Activated CD4-positive, alpha-beta memory T cell treated with anti-CD3 and anti-CD28 coated beads, Interleukin-2, amount 10 ng/mL, durations not matched to agents 7 days and 5 days (primary cell): ENCODE data around the gene LRP4. TPM values are rescaled to one million over a fixed set of nuclear protein-coding genes. Genes with fewer than 3 reads are reported as not detected.

Experiments used
- CTCF ChIA-PET: fragments of 350-600 bp; sonication (Branson Sonifier 250); formaldehyde crosslinking; loops from one replicate; lab custom pipeline; 2021; ENCODE audit warnings: antibody characterized with exemption, inconsistent platforms; lab: Charles Lee
- POLR2A ChIA-PET: fragments of 350-600 bp; sonication (Branson Sonifier 250); formaldehyde crosslinking; loops from one replicate; lab custom pipeline; 2021; ENCODE audit warnings: antibody characterized with exemption; lab: Charles Lee
- DNase-seq: peaks from one replicate; pipeline ENCODE4 v3.0.0-alpha.2; 2020
- H3K27ac Mint-ChIP-seq: one replicate; pipeline ENCODE4 v1.8.0; 2021; ENCODE audit warnings: mild to moderate bottlenecking, mixed read lengths
- H3K27me3 Mint-ChIP-seq: one replicate; pipeline ENCODE4 v1.8.0; 2021; ENCODE audit warnings: mixed read lengths
- H3K36me3 Mint-ChIP-seq: one replicate; pipeline ENCODE4 v1.8.0; 2021; ENCODE audit warnings: low read depth, mixed read lengths
- H3K4me1 Mint-ChIP-seq: one replicate; pipeline ENCODE4 v1.8.0; 2021; ENCODE audit warnings: mixed read lengths
- H3K4me3 Mint-ChIP-seq: one replicate; pipeline ENCODE4 v1.8.0; 2021; ENCODE audit warnings: mild to moderate bottlenecking, mixed read lengths
- H3K9me3 Mint-ChIP-seq: one replicate; pipeline ENCODE4 v1.8.0; 2021; ENCODE audit warnings: mixed read lengths
- total RNA-seq, 2 experiments: library from RNA; stranded (reverse); gene quantifications; one replicate each; pipeline ENCODE4 v1.2.3, GENCODE V29; 2021

Gene LRP4
- total RNA-seq, 2 experiments from 2014 or later = 0.05 TPM; not detected in 1

DNA sequence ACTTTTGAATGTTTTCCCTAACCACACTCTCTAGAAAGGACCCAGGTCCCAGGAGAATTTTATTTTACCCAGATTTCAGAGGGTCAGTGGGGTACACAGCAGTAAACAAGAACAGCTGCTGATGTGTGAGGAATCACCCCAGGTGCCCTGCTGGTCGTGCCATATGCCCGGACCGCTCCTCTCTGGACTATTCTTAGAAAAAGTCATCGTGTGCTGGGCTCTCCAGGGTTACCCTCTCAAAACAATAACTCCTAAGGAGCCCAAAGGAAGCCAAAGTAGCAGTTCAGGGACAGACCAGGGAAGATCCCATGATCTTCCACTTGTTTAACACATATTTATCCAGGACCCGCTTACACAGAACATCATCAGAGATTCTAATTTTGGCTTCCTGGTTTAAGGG lies 29.7 kb downstream of the LRP4 start:
- CTCF ChIA-PET = interaction anchor here (0.5 to 4.2 kb wide), 5 partner anchors 8 to 291 kb away, joined by 3 to 23 read pairs (median 4); no protein-coding TSS in a partner anchor
- Mint-ChIP-seq H3K27me3 (peaks cover 8% of the 10 kb centered on the region), H3K36me3 (no peaks in the 10 kb centered on the region), H3K4me1 (no peaks in the 10 kb centered on the region), H3K27ac (no peak overlapping the region), H3K4me3 (no peak overlapping the region), H3K9me3 (no peaks in the 10 kb centered on the region)
- POLR2A ChIA-PET = no interaction called here
- DNase-seq = no peak

DNA sequence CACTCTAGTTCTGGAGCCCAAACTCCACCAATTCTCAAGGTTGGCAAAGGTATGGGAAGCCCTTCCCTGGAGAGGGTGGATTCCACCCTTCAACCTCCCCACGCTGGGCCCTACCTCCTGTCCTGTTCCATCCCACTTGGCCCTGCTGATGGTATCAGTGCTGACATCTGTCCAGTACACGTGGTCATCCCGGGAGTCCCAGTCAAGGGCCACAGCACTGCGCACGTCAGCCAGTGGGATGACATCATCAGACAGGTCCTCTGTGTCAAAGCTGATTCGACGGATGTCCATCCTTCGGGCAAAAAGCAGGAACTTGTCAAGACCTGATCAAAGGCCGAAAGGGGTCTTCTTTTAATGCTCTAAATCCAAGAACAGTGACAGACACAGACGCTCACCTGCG lies 32.1 kb downstream of the LRP4 start:
- Mint-ChIP-seq H3K36me3 (no peaks in the 10 kb centered on the region), H3K9me3 (no peaks in the 10 kb centered on the region)
- CTCF ChIA-PET = interaction anchor here (1.6 to 4.2 kb wide), 2 partner anchors 267 to 269 kb away, joined by 4 to 23 read pairs; no protein-coding TSS in a partner anchor

DNA sequence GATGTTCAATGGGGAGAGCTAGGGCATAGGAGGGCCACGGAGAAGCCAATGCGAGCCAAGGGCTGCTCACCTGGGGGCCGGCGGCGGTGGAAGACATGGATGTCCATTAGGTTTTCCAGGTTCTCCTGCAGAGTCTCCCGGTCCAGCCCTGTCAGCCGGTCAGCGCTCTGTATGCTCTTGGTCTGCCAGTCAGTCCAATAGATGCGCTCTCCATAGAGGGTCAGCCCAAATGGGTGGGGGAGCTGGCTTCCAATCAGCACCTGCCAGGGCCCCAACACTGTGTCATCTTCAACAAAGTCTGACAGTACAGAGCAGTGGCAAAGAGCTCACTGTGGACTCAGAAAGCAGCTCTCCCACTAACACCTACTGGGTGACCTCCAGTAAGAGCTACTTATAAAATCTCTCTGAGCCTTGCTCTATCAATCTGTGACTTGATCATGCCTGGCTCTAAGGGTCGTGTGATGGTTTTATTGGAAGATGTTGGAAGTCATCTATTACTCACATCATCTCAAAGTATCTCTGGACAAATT lies 39.2 kb downstream of the LRP4 start:
- DNase-seq = no peak
- no peak overlapping the region for H3K27ac Mint-ChIP-seq
- no peak overlapping the region for H3K4me3 Mint-ChIP-seq
- no peaks in the 10 kb centered on the region for H3K36me3 Mint-ChIP-seq
- CTCF ChIA-PET = no interaction called here
- H3K27me3 Mint-ChIP-seq = peaks cover 25% of the 10 kb centered on the region
- H3K9me3 Mint-ChIP-seq = no peaks in the 10 kb centered on the region
- no peaks in the 10 kb centered on the region for H3K4me1 Mint-ChIP-seq
- POLR2A ChIA-PET = no interaction called here

More for the DNA sequence above, 32.1 kb downstream of the LRP4 start:
- no peak overlapping the region for H3K27ac Mint-ChIP-seq
- H3K4me3 Mint-ChIP-seq = no peak overlapping the region
- POLR2A ChIA-PET = no interaction called here
- DNase-seq = no peak
- peaks cover 22% of the 10 kb centered on the region for H3K27me3 Mint-ChIP-seq
- H3K4me1 Mint-ChIP-seq = no peaks in the 10 kb centered on the region

DNA sequence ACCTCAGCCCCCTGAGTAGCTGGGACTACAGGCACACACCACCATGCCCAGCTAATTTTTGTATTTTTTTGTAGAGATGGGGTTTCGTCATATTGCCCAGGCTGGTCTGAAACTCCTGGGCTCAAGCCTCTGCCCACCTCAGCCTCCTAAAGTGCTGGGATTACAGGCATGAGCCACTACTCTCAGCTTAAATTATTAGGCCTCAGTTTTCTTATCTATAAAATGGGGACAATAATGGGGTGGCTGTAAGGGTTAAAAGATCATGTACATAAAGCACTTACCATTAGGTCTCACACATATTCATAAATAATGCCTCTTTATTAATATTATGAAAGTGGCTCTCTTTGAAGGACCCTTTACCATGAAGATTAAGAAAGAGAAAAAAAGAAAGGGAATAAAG lies 40.8 kb downstream of the LRP4 start:
- Mint-ChIP-seq H3K4me3 (no peak overlapping the region), H3K27ac (no peak overlapping the region), H3K4me1 (no peaks in the 10 kb centered on the region), H3K27me3 (peaks cover 20% of the 10 kb centered on the region), H3K9me3 (no peaks in the 10 kb centered on the region), H3K36me3 (no peaks in the 10 kb centered on the region)
- ChIA-PET POLR2A (no interaction called here), CTCF (no interaction called here)
- no peak for DNase-seq

DNA sequence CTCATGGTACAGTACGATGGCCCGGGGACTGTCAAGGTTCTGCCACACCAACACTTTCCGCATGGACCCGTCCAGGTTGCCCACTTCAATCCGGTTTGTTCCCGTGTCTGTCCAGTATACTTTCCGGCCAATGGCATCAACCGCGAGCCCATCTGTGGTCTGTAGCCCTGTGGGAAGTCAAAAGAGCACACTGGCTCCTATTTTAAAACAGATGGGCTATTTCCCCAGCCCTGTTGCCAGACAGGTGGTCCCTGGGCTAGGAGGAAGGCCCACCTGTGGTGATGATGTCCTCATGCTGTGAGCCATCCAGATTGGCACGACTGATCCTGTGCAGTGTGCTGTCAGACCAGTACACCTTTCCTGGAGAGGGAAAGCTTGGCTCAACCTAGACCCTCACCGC lies 41.9 kb downstream of the LRP4 start:
- Mint-ChIP-seq H3K27me3 (peaks cover 15% of the 10 kb centered on the region), H3K36me3 (no peaks in the 10 kb centered on the region), H3K9me3 (no peaks in the 10 kb centered on the region), H3K27ac (no peak overlapping the region), H3K4me1 (no peaks in the 10 kb centered on the region), H3K4me3 (no peak overlapping the region)
- ChIA-PET POLR2A (no interaction called here), CTCF (no interaction called here)
- DNase-seq = no peak

DNA sequence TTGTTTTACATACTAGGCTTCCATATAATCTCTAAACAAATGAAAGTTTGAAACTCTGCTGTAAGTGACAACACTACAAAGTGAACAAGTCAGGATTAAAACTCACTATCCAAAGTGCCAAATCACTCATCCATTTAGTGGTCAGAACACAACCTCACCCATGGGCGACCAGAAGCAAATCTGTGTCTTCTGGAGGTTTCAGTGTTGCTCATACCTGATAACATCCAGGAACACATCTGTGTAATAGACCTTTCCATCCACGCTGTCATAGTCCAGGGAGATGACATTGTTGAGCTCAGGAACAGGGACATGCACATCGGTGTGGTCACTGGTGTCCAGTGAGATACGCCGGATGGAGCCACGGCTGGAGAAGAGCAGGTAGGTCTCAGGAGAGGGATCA lies 43.8 kb downstream of the LRP4 start:
- Mint-ChIP-seq H3K36me3 (no peaks in the 10 kb centered on the region), H3K27me3 (peaks cover 16% of the 10 kb centered on the region), H3K4me3 (no peak overlapping the region), H3K9me3 (no peaks in the 10 kb centered on the region), H3K27ac (no peak overlapping the region), H3K4me1 (no peaks in the 10 kb centered on the region)
- CTCF ChIA-PET = interaction anchor here (1.3 kb wide), 1 partner anchor 278 kb away, joined by 3 read pairs; no protein-coding TSS in a partner anchor
- POLR2A ChIA-PET = no interaction called here
- DNase-seq = no peak

DNA sequence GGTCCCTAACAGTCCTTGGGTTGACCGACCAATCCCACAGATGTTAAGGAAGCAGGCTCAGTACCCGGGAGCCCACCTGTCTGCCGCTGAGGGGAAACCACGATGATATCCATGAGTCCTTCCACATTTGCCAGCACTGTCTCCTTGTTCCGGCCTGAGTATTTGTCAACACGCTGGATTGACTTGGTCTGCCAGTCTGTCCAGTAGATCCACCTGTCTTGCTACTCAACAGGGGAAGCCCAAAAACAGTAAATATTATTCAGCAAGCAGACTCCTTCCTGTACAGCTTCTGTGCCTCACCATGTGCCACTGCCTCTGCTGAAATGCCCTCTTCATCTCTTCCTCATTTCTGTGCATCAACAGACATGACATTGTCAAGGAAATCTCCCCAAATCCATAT lies 49.4 kb downstream of the LRP4 start:
- Mint-ChIP-seq H3K9me3 (no peaks in the 10 kb centered on the region), H3K4me1 (no peaks in the 10 kb centered on the region), H3K36me3 (no peaks in the 10 kb centered on the region), H3K4me3 (no peak overlapping the region), H3K27ac (no peak overlapping the region), H3K27me3 (peaks cover 24% of the 10 kb centered on the region)
- ChIA-PET CTCF (no interaction called here), POLR2A (no interaction called here)
- DNase-seq = no peak

DNA sequence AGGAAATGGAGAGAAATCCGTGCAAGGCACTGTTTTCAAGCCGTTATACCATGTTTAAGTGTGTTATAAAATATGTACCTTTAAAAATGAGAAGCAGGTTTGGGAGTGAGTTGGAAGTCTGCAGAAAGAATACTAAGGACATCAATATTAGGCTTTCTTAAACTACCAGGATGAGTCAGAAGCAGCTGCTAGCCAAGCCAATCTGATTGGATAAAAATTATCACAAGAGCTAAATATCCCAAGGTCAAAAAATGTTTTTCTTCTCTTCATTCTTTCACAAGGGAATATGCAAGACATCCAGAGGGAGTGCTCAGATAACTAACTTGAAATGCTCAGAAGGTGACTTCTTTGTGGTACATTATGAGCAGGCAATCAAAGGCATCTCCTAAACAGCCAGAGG lies 53.0 kb downstream of the LRP4 start:
- Mint-ChIP-seq H3K4me1 (no peaks in the 10 kb centered on the region), H3K27ac (no peak overlapping the region), H3K27me3 (peaks cover 24% of the 10 kb centered on the region), H3K36me3 (no peaks in the 10 kb centered on the region), H3K4me3 (no peak overlapping the region), H3K9me3 (no peaks in the 10 kb centered on the region)
- no peak for DNase-seq
- ChIA-PET CTCF (no interaction called here), POLR2A (no interaction called here)

DNA sequence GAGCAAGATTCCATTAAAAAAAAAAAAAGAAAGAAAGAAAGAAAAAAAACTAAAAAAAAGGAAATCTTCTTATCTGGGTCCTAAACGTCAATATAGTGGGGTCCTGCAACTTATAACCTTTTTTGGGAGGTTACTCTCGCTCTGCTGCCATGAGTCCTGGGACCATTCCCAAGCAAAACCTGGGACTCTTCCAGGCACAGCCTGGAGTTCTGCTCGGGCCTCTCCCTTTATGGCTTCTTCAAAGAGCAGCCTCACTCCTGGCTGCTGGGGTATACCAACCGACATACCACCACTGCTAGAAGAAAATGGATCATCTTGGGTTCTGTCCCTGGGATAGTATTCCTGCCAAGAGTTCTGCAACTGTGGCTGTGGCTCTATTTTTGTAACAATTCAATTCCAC lies 58.1 kb downstream of the LRP4 start:
- peaks cover 17% of the 10 kb centered on the region for H3K27me3 Mint-ChIP-seq
- no peak overlapping the region for H3K27ac Mint-ChIP-seq
- no peak for DNase-seq
- ChIA-PET CTCF (interaction anchor here (0.9 kb wide), 1 partner anchor 293 kb away, joined by 3 read pairs; no protein-coding TSS in a partner anchor), POLR2A (interaction anchor here (0.8 kb wide), 1 partner anchor 113 kb away, joined by 3 read pairs; no protein-coding TSS in a partner anchor)
- no peak overlapping the region for H3K4me3 Mint-ChIP-seq
- H3K36me3 Mint-ChIP-seq = no peaks in the 10 kb centered on the region
- H3K9me3 Mint-ChIP-seq = no peaks in the 10 kb centered on the region
- no peaks in the 10 kb centered on the region for H3K4me1 Mint-ChIP-seq

DNA sequence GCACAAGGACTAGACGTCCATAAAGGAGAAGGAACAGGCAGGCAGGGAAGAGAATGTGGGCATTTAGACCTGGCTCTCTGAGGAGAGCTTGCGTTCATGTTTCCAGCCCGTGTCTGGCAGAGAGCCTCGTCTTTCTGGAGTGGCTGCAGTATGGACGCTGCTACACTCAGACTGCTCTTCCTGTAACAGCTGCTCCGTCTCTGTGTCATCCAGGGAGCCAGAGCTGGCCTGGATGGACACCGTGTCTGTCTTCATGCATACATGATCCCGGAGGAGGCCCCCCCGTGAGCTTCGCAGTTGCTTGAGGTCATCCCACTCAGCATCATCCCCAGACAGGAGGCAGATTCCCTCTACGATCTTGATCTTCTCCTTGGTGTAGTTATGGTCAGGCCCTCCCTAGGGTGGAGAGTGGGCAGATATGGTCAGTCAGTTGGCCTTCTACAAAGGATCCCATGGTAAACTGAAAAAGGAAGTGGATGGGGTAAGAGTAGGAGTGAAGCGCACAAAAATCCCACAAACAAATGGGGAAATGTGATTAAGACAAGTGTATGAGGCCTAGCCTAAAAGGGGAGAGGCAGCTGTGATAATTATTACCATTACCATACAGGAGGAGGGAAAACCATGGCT lies 59.3 kb downstream of the LRP4 start:
- ChIA-PET POLR2A (interaction anchor here (2.2 kb wide), 1 partner anchor 12 kb away, joined by 6 read pairs; the partner anchor contains the start of gene CKAP5), CTCF (interaction anchor here (0.9 kb wide), 1 partner anchor 294 kb away, joined by 3 read pairs; no protein-coding TSS in a partner anchor)
- no peak for DNase-seq
- Mint-ChIP-seq H3K4me3 (no peak overlapping the region), H3K27me3 (peaks cover 11% of the 10 kb centered on the region), H3K36me3 (no peaks in the 10 kb centered on the region), H3K27ac (no peak overlapping the region), H3K4me1 (no peaks in the 10 kb centered on the region), H3K9me3 (no peaks in the 10 kb centered on the region)

DNA sequence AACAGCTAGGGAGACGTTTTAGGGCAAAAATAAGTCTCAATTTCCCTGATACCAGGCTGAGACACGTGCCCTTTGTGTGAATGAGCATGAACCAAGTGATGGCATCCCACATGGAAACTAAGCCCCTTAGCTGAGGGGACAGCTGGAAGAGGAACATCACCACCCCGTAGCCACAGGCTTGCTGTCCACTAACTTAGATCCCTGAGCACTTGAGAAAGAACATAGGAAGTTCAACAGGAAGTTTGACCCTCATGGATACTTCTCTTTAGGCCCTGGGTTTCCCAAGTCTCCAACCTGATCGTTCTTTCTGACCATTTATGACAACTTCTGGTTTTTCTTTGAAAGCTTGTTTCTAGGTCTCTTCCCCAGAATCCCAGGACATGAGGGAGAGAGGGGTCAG lies 60.7 kb downstream of the LRP4 start:
- DNase-seq = no peak
- ChIA-PET POLR2A (interaction anchor here (0.9 to 2.2 kb wide), 3 partner anchors 11 to 300 kb away, joined by 3 to 6 read pairs (median 5); partner anchors contain the start of gene CKAP5), CTCF (interaction anchor here (1.2 kb wide), 1 partner anchor 296 kb away, joined by 3 read pairs; no protein-coding TSS in a partner anchor)
- no peaks in the 10 kb centered on the region for H3K9me3 Mint-ChIP-seq
- no peak overlapping the region for H3K27ac Mint-ChIP-seq
- no peaks in the 10 kb centered on the region for H3K36me3 Mint-ChIP-seq
- H3K27me3 Mint-ChIP-seq = peaks cover 2% of the 10 kb centered on the region
- H3K4me3 Mint-ChIP-seq = no peak overlapping the region
- H3K4me1 Mint-ChIP-seq = no peaks in the 10 kb centered on the region

DNA sequence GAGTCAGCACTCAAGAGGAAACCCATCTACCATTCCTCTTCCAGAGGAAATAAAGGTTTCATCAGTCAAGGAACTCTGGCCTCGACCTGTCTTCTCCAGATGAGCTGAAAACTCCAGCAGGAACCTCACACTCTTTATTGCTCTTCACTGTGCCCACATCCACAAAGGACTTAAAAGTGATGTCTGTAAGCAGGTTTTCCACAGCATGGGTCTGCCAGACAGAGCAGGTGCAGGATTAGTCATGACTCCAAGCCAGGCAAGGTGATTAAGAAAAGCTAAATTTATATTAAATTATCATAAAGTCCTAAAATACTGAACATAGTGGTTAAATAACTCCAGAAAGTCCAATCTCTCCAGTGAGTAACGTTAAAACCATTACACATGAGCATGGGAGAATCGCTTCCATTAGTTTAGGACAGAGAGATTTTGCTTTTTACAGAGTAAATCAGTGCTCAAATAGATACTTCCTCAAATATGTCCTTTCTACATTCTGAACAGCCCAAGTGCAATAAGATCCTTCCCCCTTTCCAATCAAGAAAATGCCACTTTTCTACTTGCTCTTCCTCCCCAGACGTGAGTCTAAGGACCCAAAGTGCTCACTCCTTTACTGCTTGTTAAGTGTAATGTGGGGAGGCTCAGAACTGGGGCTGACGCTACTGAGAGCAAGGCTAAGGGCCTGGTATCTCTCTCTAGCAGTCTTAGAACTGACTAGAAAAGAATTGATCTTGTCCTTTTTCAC lies 61.6 kb downstream of the LRP4 start:
- Mint-ChIP-seq H3K9me3 (no peaks in the 10 kb centered on the region), H3K4me3 (no peak overlapping the region), H3K36me3 (no peaks in the 10 kb centered on the region), H3K4me1 (no peaks in the 10 kb centered on the region), H3K27me3 (no peaks in the 10 kb centered on the region), H3K27ac (no peak overlapping the region)
- POLR2A ChIA-PET = interaction anchor here (2.0 to 2.2 kb wide), 2 partner anchors 10 to 11 kb away, joined by 5 to 6 read pairs; partner anchors contain the start of gene CKAP5
- CTCF ChIA-PET = no interaction called here
- DNase-seq = no peak

DNA sequence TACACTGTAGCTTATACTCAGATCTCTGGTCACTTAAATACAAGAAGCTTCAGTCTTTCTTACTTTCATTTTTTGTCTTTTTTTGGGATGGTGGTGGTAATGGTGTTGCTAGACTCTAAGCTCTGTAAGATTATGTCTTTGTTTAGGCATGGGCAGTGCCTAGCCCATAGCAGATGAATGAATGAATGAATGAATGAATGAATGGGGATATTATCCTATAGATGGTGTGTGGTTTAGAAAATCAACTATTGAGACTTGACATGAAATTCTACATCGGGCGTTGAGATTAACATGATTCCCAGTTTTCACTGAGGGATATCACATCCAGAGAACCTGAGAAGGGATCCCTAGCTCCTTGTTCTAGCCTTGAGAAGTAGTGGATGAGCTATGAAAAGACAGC lies 62.5 kb downstream of the LRP4 start:
- POLR2A ChIA-PET = interaction anchor here (2.0 kb wide), 1 partner anchor 11 kb away, joined by 5 read pairs; no protein-coding TSS in a partner anchor
- H3K4me1 Mint-ChIP-seq = no peaks in the 10 kb centered on the region
- H3K4me3 Mint-ChIP-seq = no peak overlapping the region
- CTCF ChIA-PET = interaction anchor here (0.6 to 1.8 kb wide), 2 partner anchors 9 to 38 kb away, joined by 4 to 5 read pairs; no protein-coding TSS in a partner anchor
- no peak for DNase-seq
- no peaks in the 10 kb centered on the region for H3K36me3 Mint-ChIP-seq
- no peak overlapping the region for H3K27ac Mint-ChIP-seq
- no peaks in the 10 kb centered on the region for H3K27me3 Mint-ChIP-seq
- no peaks in the 10 kb centered on the region for H3K9me3 Mint-ChIP-seq
